Endothelial cell of umbilical vein (primary cell): ENCODE results near the gene CD207. TPM values are rescaled to one million over a fixed set of nuclear protein-coding genes. Genes with fewer than 3 reads are reported as not detected.

Source experiments
- BruUV-seq: library from RNA; stranded (reverse); fragments of 400-500 nt; replicated peaks from 2 replicates; lab custom pipeline; 2021; lab: Mats Ljungman, UMichigan
- CTCF ChIA-PET: fragments of 300-600, 350-600 bp; sonication (Branson Sonifier 250); formaldehyde crosslinking; loops from one replicate; lab custom pipeline; 2021; ENCODE audit warnings: antibody characterized with exemption, inconsistent platforms; lab: Charles Lee
- POLR2A ChIA-PET: fragments of 300-600, 350-600 bp; sonication (Branson Sonifier 250); formaldehyde crosslinking; loops from one replicate; lab custom pipeline; 2021; ENCODE audit warnings: antibody characterized with exemption, inconsistent platforms; lab: Charles Lee
- DNase-seq: peaks from one replicate; pipeline ENCODE4 v3.0.0-alpha.2; 2011; ENCODE audit warnings: low read depth, low spot score
- FAIRE-seq: peaks from 2 replicates; lab custom pipeline; 2011; peaks lifted over from hg19 to GRCh38; lab: Jason Lieb, UNC
- H2AFZ ChIP-seq: 2 replicates; pipeline ENCODE4 v1.6.0; 2012; ENCODE audit warnings: low read depth, low read length, control low read depth, inconsistent platforms
- H3K27ac ChIP-seq: 2 replicates; pipeline ENCODE4 v1.5.1; 2011; ENCODE audit warnings: low read depth, mild to moderate bottlenecking, control low read depth, low read length, moderate library complexity; ENCODE audit not compliant: insufficient read depth
- H3K27me3 ChIP-seq, 2 experiments: 2 replicates each; pipeline versions ENCODE4 v1.6.0 to v1.6.1; 2011; ENCODE audit warnings: low read length in 2 of 2, mixed read lengths in 1 of 2; ENCODE audit not compliant: control insufficient read depth in 2 of 2, insufficient read depth in 2 of 2
- H3K36me3 ChIP-seq, 2 experiments: 2 replicates in 1 of 2; 3 replicates in 1 of 2; pipeline ENCODE4 v1.5.1; 2011; ENCODE audit warnings: low read length in 2 of 2, mild to moderate bottlenecking in 1 of 2, moderate library complexity in 1 of 2; ENCODE audit not compliant: control insufficient read depth in 2 of 2, insufficient read depth in 2 of 2; ENCODE audit errors: extremely low read depth in 1 of 2
- H3K4me1 ChIP-seq: 3 replicates; pipeline ENCODE4 v1.5.1; 2011; ENCODE audit warnings: mild to moderate bottlenecking, low read length; ENCODE audit not compliant: control insufficient read depth, insufficient read depth; ENCODE audit errors: extremely low read depth
- H3K4me2 ChIP-seq: 2 replicates; pipeline ENCODE4 v1.6.1; 2011; ENCODE audit warnings: low read length, control low read depth, mixed read lengths; ENCODE audit not compliant: insufficient read depth
- H3K4me3 ChIP-seq, 3 experiments: fragments of 200-600 bp in 1 of 3; sonication (generic), shearing (Covaris generic) in 1 of 3; replicated peaks in 1 of 3; 2 replicates each; pipeline ENCODE4 v1.5.1; 2011 to 2016; ENCODE audit warnings: control low read depth in 3 of 3, low read length in 3 of 3, mild to moderate bottlenecking in 2 of 3, inconsistent platforms in 1 of 3, low read depth in 1 of 3, moderate library complexity in 1 of 3; ENCODE audit not compliant: insufficient read depth in 1 of 3
- H3K79me2 ChIP-seq: 2 replicates; pipeline ENCODE4 v1.6.0; 2012; ENCODE audit warnings: low read length, inconsistent platforms; ENCODE audit not compliant: control insufficient read depth, insufficient read depth
- H3K9ac ChIP-seq: replicated peaks from 2 replicates; pipeline ENCODE3; 2011; ENCODE audit warnings: low read length, control low read depth; ENCODE audit not compliant: insufficient read depth; ENCODE audit errors: extremely low read depth
- H3K9me1 ChIP-seq: replicated peaks from 3 replicates; pipeline ENCODE4 v1.6.0; 2011; ENCODE audit warnings: mild to moderate bottlenecking, low read length; ENCODE audit not compliant: control insufficient read depth, insufficient read depth; ENCODE audit errors: extremely low read depth
- H3K9me3 ChIP-seq: replicated peaks from 2 replicates; pipeline ENCODE4 v1.5.1; 2012; ENCODE audit warnings: low read length, inconsistent platforms; ENCODE audit not compliant: control insufficient read depth, insufficient read depth
- H4K20me1 ChIP-seq: replicated peaks from 2 replicates; pipeline ENCODE3; 2011; ENCODE audit warnings: mild to moderate bottlenecking, low read length; ENCODE audit not compliant: control insufficient read depth, insufficient read depth; ENCODE audit errors: extremely low read depth
- EZH2 ChIP-seq: IDR thresholded peaks from 2 replicates; pipeline ENCODE4 v1.6.1; 2012; ENCODE audit warnings: borderline replicate concordance, low read depth, mild to moderate bottlenecking, moderate library complexity, low read length, inconsistent platforms; ENCODE audit not compliant: severe bottlenecking
- FOS ChIP-seq: IDR thresholded peaks from 2 replicates; pipeline ENCODE4 v1.6.1; 2011; ENCODE audit warnings: mild to moderate bottlenecking, low read length, moderate library complexity, borderline replicate concordance; ENCODE audit not compliant: insufficient read depth
- GATA2 ChIP-seq: IDR thresholded peaks from 2 replicates; pipeline ENCODE4 v1.7.0; 2011; ENCODE audit warnings: low read depth, mild to moderate bottlenecking, moderate library complexity, mixed read lengths, low read length; ENCODE audit not compliant: insufficient read length, insufficient read depth
- JUN ChIP-seq: IDR thresholded peaks from 2 replicates; pipeline ENCODE4 v1.6.1; 2011; ENCODE audit warnings: borderline replicate concordance, low read depth; ENCODE audit not compliant: insufficient read length, insufficient read depth
- MYC ChIP-seq: IDR thresholded peaks from one replicate; pipeline ENCODE4 v1.6.1; 2011; ENCODE audit warnings: mild to moderate bottlenecking, low read depth, low read length
- POLR2A ChIP-seq: IDR thresholded peaks from 2 replicates; pipeline ENCODE4 v1.6.1; 2012; ENCODE audit warnings: low read depth, mild to moderate bottlenecking, control low read depth, low read length
- POLR2AphosphoS5 ChIP-seq: IDR thresholded peaks from 2 replicates; pipeline ENCODE4 v1.6.1; 2012; ENCODE audit warnings: low read depth, mild to moderate bottlenecking, control low read depth, low read length, moderate library complexity; ENCODE audit not compliant: insufficient read depth
- dilution Hi-C: fragments of 300-500 bp; cut with MboI; formaldehyde crosslinking; loops from one replicate; pipeline ENCODE4 v1.15.0; 2019; ENCODE audit warnings: low sequenced_read_pairs; ENCODE audit not compliant: extremely low pct_ligation_motif_present
- intact Hi-C: fragments of 100-400 bp; cut with micrococcal nuclease; formaldehyde crosslinking; loops from one replicate; pipeline ENCODE4 v1.10.0; 2022
- polyA plus RNA-seq, 4 experiments: library from polyadenylated mRNA; depleted of rRNA in 3 of 4; stranded (reverse) in 3 of 4; unstranded in 1 of 4; fragments of >200 nt; gene quantifications; 2 replicates each; pipeline versions ENCODE4 v1.2.1 to v1.2.3, GENCODE V29; 2011 to 2012; ENCODE audit warnings: missing spikeins in 1 of 4
- total RNA-seq: library from RNA; stranded (reverse); gene quantifications from 2 replicates; pipeline ENCODE4 v1.2.3, GENCODE V29; 2021
- TF ChIP-seq, protein P1 (sequence below), 2 donors: IDR thresholded peaks; 1 replicate in 1 of 2; 2 replicates in 1 of 2; pipeline ENCODE4 v1.5.1; 2011; ENCODE audit warnings: low read length in 2 of 2, mild to moderate bottlenecking in 2 of 2, moderate library complexity in 2 of 2, control low read depth in 1 of 2, inconsistent platforms in 1 of 2, low read depth in 1 of 2; ENCODE audit not compliant: insufficient read depth in 1 of 2; ENCODE audit errors: extremely low read depth in 1 of 2
- TF ChIP-seq, protein P2 (sequence below): IDR thresholded peaks from 2 replicates; pipeline ENCODE4 v1.6.1; 2011; ENCODE audit not compliant: insufficient read depth, insufficient read length

Gene CD207
- total and polyA plus RNA-seq, 2 donors (not counting 3 experiments of a cell fraction or from before 2014, with no cell fraction given): not detected

DNA sequence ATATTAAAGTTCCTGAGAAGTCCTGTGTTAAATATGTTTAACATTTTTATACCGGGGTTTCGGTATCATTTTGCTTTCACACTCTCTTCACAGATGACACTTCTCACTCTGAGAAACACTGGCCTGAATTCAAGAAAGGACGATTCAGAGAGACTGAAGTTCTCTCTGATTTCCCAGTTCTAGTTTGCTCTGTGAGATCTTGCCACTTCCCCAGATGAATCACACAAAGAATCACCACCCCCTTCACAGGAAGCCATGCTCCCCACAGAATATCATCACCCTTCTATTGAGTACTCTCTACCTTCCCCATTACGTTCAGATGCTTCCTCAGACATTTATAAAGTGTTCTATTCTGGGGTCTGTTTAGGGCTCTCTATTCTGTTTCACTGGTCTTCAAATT, 16.1 kb upstream of the CD207 start:
- H3K27me3 ChIP-seq: peaks cover 9 to 17% of the 10 kb centered on the region in 2 experiments
- no peaks in the 10 kb centered on the region for H3K79me2 ChIP-seq
- no peak overlapping the region for H3K27ac ChIP-seq
- H3K9ac ChIP-seq: no peak overlapping the region
- POLR2A ChIA-PET: no interaction called here
- H3K4me2 ChIP-seq: no peak overlapping the region
- DNase-seq: no peak
- CTCF ChIA-PET: interaction anchor here (1.1 to 1.7 kb wide), 5 partner anchors 9 to 149 kb away, joined by 3 to 7 read pairs (median 4); no protein-coding TSS in a partner anchor
- H3K9me1 ChIP-seq: no peaks in the 10 kb centered on the region
- TF ChIP-seq FOS (peak; percentile 10), POLR2AphosphoS5 (no peak)
- no peaks in the 10 kb centered on the region for H3K36me3 ChIP-seq
- H3K4me1 ChIP-seq: no peaks in the 10 kb centered on the region
- no peak for FAIRE-seq
- no peaks in the 10 kb centered on the region for H3K9me3 ChIP-seq
- no TSS peak for BruUV-seq
- no peak overlapping the region for H3K4me3 ChIP-seq
- intact Hi-C loops (no loop called here), dilution Hi-C loops (no loop called here)
- H2AFZ ChIP-seq: no peak overlapping the region
- no peaks in the 10 kb centered on the region for H4K20me1 ChIP-seq

DNA sequence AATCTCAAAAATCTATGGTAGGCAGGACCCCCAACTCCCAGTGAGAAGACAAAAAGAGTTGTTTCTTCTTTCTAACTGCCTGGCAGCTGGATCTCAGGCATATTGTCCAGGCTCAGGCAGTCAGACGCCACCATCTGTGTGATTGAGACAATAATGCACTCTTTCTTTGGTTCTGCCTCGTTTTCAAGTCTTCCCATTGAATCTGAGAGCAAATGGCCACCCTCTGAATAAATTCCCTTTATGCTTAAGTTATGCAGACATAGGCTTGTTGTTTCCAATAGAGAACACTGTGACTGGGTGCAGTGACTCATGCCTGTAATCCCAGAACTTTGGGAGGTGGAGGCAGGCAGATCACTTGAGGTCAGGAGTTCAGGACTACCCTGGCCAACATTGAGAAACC, 15.3 kb upstream of the CD207 start:
- Histone ChIP-seq H2AFZ (no peak overlapping the region), H3K79me2 (no peaks in the 10 kb centered on the region), H4K20me1 (no peaks in the 10 kb centered on the region), H3K4me3 (no peak overlapping the region), H3K9me1 (no peaks in the 10 kb centered on the region), H3K27ac (no peak overlapping the region), H3K4me2 (no peak overlapping the region), H3K36me3 (no peaks in the 10 kb centered on the region), H3K9me3 (no peaks in the 10 kb centered on the region), H3K4me1 (no peaks in the 10 kb centered on the region), H3K9ac (no peak overlapping the region), H3K27me3 (peaks cover 6 to 9% of the 10 kb centered on the region in 2 experiments)
- TF ChIP-seq GATA2: no peak
- no peak for TF ChIP-seq POLR2A
- TF ChIP-seq POLR2AphosphoS5: no peak
- TF ChIP-seq MYC: no peak
- TF ChIP-seq, protein P1, sequence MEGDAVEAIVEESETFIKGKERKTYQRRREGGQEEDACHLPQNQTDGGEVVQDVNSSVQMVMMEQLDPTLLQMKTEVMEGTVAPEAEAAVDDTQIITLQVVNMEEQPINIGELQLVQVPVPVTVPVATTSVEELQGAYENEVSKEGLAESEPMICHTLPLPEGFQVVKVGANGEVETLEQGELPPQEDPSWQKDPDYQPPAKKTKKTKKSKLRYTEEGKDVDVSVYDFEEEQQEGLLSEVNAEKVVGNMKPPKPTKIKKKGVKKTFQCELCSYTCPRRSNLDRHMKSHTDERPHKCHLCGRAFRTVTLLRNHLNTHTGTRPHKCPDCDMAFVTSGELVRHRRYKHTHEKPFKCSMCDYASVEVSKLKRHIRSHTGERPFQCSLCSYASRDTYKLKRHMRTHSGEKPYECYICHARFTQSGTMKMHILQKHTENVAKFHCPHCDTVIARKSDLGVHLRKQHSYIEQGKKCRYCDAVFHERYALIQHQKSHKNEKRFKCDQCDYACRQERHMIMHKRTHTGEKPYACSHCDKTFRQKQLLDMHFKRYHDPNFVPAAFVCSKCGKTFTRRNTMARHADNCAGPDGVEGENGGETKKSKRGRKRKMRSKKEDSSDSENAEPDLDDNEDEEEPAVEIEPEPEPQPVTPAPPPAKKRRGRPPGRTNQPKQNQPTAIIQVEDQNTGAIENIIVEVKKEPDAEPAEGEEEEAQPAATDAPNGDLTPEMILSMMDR (IDR thresholded peaks at IDR 0.05; ENCODE audit: extremely low read depth in 1 of 2, insufficient read depth in 1 of 2, low read depth in 1 of 2, low read length in 2 of 2): no peak
- no peak for TF ChIP-seq FOS
- TF ChIP-seq, protein P2, sequence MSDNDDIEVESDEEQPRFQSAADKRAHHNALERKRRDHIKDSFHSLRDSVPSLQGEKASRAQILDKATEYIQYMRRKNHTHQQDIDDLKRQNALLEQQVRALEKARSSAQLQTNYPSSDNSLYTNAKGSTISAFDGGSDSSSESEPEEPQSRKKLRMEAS: no peak
- no peak for TF ChIP-seq EZH2
- TF ChIP-seq JUN: no peak
- intact Hi-C loops (no loop called here), dilution Hi-C loops (no loop called here)
- DNase-seq (no peak), FAIRE-seq (no peak)
- ChIA-PET POLR2A (no interaction called here), CTCF (interaction anchor here (1.6 kb wide), 1 partner anchor 97 kb away, joined by 5 read pairs; no protein-coding TSS in a partner anchor)
- BruUV-seq: no TSS peak
